COLO668 (cell line): ENCODE data around the gene FFAR1.

Experiments used
- DNase-seq: peaks from one replicate; lab custom pipeline; 2025; ENCODE audit not compliant: unreplicated experiment; lab: John Stamatoyannopoulos, UW

Gene FFAR1

DNA sequence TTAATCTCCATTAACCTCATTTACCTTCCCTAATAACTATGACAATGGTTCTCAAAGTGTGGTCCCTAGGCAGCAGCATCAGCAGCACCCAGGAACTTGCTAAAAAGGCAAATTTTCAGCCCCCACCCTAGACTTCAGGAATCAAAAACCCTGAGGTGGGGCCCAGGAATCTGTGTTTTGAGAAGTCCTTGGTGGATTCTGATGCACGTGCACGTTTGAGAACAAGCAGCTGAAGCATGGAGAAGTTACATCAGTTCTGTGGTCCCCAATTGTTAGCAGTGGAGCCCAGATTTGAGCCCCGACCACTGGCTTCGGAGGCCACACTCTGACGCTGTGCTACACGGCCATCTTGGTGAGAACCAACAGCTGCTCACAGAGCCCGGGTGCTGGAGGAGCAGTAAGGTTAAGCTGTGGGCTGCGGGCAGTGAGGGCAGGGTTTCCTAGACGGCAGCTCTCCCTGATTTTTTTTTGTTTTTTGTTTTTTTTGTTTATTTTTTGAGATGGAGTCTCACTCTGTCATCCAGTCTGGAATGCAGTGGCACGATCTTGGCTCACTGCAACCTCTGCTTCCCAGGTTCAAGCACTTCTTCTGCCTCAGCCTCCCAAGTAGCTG lies 32.7 kb upstream of the FFAR1 start:
- no peak for DNase-seq

DNA sequence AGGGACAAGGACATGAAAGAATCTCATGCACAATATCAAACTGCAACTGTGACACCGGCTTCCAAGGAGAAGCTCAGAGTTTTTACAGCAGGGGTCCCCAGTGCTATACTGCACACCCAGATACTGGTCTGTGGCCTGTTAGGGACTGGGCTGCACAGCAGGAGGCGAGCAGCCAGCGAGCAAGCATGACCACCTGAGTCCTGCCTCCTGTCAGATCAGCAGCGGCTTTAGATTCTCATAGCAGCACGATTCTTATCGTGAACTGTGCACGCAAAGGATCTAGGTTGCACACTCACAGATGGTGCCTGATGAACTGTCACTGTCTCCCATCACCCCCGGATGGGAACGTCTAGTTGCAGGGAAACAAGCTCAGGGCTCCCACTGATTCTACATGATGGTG lies 31.8 kb upstream of the FFAR1 start:
- no peak for DNase-seq

DNA sequence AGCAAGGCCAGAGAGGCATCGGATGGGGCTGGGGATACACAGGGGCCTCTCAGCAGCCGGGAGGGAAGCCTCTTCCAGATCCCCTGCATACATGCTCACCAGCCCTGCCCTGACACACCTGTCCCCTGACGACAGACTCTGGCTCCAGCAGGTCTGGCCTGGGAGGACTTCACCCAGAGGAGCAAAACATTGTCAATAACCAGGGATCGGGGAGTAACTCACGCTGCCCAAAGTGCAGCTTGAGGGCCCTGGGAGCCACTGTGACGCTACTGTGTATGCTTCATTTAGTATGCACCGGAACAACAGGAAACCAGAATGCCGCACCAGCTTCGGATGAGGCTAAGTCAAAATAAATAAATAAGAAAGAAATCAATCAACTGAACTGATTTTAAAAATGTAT lies 31.1 kb upstream of the FFAR1 start:
- peak; percentile 20 for DNase-seq

DNA sequence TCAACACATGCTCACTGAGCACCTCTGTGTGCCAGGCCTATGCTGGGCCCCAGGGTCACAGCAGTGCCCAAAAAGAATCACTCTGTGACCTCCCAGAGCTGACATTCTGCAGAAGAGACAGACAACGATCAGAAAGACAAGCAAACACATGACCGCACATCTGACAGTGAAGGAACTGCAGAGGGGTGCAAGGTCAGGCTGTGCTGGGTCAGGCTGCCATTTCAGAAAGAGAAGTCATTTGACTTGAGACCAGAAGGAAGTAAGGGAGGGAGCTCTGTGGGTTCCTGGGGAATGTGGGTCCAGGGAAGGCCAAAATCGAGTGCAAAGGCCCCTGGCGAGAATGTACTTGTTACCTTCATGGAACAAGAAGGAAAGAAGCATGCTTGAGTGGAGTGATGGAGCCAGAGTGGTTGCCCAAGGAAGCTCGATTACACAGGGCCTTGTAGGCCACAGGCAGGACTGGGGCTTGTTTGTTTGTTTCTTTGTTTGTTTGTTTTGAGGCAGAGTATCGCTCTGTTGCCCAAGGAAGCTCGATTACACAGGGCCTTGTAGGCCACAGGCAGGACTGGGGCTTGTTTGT lies 30.1 kb upstream of the FFAR1 start:
- no peak for DNase-seq

DNA sequence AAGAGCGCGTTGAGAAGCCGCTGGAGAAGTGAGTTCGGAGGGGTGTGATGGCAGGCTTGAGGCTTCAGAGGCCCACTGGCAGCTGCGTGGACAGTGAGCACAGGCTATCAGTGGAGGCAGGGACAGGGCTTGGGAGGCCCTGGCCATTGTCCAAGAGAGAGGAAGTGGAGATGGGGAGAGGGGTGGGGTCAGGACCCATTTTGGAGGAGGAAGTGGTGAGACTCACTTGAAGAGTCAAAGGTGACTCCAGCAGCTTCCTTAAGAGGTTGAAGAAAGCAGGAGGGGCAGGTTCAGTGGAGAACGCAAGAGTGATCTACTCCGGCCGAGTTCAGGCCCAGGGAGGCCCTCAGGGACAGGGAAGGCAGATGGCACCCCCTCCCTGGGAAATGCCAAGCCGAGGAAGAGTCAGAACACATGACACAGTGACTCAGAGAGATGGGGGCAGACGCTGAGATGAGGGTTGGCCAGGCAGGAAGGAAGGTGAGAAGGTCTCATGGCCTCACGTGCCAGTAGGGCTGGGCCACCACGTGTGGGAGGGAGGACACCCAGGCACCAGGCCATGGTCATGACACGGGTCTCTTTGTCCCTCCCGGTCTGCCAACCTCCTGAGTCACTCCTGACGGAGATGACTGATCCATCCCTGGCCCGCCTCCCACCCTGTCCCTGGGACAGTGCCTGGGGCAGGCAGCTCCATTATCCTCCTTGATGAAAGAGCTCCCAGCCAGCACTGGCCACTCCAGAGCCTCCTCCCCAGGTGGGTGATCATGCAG lies 28.8 kb upstream of the FFAR1 start:
- no peak for DNase-seq

DNA sequence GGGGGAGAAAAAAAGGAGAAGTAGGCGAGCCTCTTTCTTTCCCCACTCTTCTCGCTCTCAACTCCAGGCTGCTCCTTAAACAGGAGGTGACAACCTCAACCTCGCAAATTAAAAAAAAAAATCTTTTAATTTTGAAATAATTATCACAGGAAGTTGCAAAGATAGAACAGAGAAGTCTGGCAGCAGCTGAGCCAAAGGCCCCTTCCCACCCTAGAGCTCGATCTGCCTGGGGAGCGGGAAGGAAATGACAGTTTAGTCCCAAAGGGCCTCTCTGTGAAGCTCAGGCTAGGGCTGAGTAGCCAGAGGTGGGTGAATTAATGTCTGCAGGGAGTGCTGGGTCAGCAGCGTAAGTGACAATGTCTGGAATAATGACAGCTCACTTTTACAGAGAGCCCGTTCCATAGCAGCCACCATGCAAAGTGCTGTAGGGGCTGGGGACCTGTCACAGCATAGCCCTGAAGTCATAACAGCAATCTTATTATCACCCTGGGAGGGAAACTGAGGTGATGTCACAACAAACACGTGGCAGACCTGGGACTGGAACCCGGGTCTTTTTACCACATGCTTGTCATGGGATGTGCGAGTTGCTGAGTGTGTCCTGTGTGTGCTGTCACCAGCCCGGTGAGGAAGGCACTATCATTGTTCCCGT lies 27.5 kb upstream of the FFAR1 start:
- DNase-seq = no peak

DNA sequence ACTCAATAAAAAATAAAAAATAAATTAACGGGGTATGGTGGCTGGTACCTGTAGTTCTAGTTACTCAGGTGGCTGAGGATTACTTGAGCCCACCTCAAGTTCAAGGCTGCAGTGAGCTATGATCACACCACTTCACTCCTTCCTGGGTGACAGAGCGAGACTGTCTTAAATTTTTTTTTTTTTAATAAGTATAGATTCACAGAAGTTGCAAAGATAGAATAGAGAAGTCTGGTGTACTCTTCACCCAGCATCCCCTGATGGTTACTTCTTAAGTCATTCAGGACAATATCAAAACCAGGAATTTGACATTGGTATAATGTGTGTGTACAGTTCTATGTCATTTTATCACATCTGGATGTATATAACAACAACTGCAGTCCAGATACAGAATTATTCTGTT lies 26.4 kb upstream of the FFAR1 start:
- DNase-seq = no peak

DNA sequence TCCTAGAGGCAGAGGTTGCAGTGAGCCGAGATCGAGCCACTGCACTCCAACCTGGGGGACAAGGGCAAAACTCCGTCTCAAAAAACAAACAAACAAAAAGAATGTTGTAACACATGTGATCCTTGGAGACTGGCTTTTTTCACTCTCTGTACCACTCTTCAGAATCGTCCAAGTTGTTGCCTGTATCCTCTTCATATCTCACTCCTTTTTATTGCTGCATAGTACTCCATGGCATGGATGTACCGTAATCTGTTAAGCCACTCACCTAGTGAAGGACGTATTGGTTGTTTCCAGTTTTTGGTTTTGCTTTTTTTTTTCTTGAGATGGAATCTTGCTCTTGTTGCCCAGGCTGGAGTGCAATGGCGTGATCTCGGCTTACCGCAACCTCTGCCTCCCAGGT lies 25.7 kb upstream of the FFAR1 start:
- no peak for DNase-seq

DNA sequence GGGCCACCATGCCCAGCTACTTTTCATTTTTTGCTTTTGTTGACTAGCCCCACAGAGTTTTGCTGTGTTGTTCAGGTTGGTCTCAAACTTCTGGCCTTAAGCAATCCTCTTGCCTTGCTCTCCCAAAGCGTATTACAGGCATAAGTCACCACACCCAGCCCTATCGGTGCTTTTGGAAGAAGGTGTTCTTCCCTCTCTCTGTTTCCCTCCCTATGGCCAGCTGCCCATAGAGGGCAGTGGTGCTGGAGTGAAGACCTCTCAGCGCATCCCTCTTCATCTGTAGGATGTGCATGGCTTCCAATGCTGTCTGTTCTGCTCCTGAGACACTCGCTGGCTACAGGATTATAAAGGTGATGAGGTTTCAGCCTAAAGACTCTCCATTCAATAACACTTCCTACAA lies 20.1 kb upstream of the FFAR1 start:
- peak; percentile 9 for DNase-seq

DNA sequence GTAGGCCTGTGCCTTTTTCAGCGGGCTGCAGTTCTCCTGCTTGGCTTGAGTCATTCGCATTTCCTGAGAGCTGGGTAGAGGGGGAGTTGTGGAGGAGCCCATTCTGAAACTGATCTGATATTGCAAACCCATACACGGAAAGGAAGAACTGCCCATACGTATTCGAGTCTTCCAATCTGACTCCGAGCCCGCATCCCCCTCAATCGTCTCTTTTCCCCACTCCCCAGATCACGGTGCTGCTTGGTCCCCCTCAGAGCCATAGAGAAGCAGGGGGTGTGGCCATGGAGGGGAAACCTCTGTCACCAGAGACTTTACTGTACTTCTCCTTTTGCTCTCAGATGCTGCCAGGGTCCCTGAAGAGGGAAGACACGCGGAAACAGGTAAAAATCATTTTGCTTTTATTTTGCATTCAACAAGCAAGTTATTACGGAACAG lies 18.8 kb upstream of the FFAR1 start, which contains the start of gene CD22:
Gene CD22, plus strand, starts transcription at position 337 of the 435 bp plus-strand sequence. CDS start 2,854 bp downstream, outside the sequence.
- no peak for DNase-seq

DNA sequence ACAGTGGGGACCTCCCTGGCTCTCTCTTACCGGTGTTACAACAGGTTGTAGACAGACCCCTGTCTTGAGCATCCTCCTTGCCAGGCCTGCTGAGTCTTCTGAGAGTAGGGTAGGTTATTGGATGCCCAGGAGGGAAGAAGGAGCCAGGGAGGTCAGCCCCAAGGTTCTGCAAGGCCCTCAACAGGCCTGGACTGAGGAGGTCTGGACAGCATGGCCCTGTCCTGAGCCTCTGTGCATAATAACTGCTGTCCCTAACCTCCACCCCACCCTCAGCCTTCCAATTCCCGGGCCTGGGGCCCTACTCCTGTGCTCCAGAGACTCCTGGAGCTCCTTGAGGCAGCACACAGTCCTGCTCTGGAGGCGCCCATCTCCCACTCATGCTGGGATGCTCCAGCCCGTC lies 18.4 kb upstream of the FFAR1 start:
- DNase-seq = no peak

DNA sequence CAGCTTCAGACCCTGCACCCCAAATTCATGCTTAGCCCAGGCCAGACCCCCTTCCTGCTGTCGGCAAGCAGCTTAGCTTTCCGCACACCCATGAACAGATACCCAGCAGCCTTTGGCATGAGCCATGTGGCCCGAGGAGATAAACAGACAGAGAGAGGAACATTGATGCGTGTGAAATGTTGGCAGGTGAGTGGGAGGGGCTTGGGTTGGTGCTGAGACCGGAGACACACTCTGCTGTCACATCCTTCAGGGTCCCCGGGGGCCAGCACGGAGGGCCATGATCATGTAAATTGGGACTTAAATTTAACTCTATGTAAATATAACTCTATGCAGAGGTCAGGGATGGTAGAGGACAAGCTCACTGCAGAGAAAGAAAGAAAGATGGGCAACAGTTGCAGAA lies 17.2 kb upstream of the FFAR1 start:
- DNase-seq = no peak

DNA sequence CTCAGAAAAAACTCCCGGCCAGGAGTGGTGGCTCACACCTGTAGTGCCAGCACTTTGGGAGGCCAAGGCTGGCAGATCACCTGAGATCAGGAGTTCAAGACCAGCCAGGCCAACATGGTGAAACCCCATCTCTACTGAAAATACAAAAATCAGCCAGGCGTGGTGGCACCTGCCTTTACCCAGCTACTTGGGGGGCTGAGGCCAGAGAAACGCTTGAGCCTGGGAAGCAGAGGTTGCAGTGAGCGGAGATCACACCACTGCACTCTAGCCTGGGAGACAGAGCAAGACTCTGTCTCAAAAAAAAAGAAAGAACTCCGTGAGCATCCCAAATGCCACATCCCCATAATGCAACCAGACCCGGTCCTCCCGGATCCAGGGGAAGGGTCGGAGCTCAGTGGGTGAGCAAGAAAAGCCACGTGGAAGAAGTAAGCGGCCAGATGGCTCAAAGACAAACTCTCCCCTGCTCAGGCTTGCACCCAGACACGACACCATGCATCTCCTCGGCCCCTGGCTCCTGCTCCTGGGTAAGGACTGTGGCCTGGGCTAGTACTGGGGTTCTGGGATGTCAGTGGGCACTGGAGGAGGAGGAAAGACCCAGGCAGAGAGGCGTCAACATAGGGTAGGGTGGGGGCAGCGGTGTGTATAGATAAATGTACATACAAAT lies 16.0 kb upstream of the FFAR1 start:
- DNase-seq = no peak

DNA sequence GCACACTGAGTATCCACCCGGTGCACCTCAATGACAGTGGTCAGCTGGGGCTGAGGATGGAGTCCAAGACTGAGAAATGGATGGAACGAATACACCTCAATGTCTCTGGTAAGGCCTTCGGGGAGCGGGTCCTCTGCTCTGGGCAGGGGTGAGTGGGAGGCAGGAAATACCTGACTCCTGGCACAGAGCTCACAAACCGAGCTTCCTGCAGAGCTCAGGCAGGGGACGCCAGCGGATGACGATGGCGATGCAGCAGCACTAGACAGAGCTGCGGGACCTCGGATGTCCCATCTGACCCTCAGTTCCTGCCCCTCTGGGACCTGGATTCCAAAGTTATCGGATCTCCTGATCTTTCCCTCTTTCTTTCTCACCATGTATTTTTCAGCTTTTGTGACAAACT lies 14.9 kb upstream of the FFAR1 start:
- DNase-seq = no peak

DNA sequence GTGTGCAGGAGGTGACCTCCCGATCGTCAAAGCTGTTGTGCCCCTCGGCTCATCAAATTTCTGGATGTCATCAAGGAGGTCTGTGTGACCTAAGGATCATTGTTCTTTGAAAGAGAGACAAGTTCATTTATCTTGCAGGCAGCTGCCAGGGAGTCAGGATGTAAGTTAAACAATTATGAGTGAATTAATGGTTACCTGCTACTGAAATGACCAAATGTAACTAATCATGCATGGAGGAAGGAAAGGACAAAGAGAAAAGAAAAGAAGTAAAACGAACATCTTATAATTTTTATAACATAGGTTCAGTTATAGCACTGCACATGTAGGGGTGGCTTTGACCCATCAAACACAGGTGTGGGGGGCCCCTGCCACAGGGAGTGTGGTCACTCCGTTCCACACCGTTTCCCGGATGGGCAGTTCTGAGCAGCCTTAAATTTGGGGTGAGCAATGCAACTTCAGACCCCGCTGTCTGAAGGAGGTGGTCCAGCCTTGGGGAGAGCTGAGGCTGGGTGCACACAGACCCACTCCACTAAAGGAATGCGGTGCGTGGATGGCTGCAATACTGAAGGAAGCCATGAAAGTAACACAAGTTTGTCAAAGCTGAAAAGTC lies 13.5 kb upstream of the FFAR1 start:
- no peak for DNase-seq

DNA sequence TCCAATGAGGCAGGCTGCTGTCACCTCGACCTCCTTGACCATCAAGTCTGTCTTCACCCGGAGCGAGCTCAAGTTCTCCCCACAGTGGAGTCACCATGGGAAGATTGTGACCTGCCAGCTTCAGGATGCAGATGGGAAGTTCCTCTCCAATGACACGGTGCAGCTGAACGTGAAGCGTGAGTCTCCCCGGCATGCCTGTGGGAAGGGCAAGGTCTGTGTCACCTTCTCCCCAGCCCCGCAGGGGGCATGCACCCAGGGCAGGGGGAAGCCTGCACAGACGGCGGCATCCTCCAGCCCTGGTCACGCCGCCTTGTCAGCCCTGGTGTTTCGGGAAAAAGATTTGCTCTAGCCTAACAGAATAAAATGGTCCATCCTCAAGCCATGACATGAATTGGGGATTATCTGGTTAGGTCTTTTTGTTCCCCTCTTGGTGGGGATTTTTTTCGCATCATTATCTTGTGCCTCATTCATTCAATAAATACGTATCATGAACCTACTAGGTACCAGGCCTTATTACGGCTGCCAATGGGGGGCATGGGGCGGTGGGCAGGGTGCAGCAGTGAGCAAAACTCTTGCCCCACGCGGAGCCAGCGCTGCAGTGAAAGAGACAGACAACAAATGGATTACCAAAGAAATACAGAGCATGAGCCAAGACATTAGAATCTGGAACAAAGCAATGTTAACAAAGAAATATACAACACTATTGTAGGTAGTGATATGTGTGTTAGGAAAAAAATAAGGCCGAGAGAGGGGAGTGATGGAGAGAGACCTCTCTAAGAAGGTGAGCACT lies 11.3 kb upstream of the FFAR1 start:
- DNase-seq = no peak

DNA sequence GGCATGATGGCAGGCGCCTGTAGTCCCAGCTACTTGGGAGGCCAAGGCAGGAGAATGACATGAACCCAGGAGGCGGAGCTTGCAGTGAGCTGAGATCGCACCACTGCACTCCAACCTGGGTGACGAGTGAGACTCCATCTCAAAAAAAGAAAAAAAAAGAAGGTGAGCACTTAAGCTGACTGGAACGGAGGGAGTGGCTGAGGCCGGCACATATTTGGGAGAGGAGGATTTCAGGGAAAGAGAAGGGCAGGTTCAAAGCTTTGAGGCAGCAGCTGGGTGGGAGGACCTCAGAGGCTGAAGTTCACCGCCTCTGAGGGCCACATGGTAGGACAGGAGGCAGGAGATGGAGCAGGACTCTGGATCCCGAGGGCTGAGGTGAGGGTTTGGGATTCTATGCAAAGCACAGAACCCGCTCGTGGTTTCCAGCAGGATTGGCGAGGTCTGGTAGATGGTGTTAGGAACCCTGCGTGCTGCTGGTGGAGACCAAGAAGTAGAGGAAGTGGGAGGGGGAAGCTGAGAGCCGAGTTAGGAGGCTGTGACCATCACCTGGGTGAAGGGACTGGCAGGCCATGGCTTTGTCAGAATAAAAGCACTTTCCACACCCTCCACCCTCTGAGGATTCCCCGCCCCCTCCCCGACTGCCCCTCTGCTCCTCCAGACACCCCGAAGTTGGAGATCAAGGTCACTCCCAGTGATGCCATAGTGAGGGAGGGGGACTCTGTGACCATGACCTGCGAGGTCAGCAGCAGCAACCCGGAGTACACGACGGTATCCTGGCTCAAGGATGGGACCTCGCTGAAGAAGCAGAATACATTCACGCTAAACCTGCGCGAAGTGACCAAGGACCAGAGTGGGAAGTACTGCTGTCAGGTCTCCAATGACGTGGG lies 10.4 kb upstream of the FFAR1 start:
- DNase-seq = no peak

DNA sequence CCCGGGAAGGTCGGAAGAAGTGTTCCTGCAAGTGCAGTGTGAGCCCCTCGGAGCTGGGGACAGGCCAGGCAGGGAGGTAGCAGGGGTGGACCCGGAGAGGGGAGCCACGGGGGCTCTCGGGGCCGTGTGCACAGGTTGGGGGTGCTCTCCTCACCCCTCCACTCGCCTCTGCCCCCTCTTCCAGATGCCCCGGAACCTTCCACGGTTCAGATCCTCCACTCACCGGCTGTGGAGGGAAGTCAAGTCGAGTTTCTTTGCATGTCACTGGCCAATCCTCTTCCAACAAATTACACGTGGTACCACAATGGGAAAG lies 9.8 kb upstream of the FFAR1 start:
- DNase-seq = no peak

DNA sequence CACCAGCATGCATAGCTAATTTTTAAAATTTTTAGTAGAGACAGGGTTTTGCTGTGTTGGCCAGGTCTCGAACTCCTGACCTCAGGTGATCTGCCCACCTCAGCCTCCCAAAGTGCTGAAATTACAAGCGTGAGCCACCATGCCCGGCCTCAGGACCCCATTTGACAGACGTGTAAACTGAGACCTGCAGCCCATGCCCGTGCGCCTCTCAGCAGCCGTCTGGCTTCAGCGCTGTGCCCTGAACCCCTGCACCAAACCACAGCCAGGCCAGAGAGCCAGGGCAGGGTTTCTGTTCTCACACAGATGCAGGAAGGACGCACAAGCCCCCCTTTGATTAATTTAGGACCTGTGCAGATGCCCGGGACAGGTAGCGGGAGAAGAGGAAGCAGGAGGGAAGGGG lies 7.3 kb upstream of the FFAR1 start:
- DNase-seq = no peak
